ENCODE data around the gene ANKS3. TPM values are rescaled to one million over a fixed set of nuclear protein-coding genes. Genes with fewer than 3 reads are reported as not detected.

ANKS3 gene
- total RNA-seq, 1 donor, result 22.0 TPM

DNA sequence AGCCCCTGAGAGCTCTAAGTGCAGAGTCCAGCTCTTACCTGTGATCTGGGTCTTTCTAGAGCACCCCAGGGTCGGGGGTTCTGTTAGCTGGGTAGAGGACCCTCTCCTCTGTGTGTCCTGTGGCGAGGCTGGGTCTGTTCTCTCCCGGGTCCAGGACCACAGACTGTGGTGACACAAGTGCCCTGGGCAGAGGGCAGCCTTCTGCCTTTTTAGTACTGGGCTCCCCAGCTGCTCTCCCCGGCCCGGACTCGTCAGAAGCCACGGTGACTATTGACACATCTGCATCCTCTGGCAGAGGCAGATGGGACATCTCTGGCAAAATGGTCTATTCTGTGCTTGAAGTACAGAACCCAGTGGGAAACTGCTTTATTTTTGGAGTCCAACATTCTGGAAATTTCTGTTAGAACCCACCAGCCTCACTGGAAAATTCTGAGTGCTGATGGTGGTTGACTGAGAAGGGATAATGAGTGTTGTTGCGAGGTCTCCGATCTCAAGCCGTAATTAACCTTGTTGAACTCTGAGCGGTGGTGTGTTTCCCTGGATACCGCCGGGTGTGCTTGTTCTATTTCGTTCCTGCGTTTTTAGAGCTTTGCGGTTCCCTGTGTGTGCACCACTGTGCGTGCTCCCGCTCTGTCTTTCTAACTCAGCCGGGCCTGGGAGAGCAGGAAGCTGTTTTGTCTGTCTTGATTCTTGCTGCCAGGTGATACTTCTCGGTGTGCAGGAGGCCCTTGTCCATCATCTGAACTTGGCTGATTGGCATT is 66.7 kb downstream of the ANKS3 start:
- TF ChIP-seq, protein P1, sequence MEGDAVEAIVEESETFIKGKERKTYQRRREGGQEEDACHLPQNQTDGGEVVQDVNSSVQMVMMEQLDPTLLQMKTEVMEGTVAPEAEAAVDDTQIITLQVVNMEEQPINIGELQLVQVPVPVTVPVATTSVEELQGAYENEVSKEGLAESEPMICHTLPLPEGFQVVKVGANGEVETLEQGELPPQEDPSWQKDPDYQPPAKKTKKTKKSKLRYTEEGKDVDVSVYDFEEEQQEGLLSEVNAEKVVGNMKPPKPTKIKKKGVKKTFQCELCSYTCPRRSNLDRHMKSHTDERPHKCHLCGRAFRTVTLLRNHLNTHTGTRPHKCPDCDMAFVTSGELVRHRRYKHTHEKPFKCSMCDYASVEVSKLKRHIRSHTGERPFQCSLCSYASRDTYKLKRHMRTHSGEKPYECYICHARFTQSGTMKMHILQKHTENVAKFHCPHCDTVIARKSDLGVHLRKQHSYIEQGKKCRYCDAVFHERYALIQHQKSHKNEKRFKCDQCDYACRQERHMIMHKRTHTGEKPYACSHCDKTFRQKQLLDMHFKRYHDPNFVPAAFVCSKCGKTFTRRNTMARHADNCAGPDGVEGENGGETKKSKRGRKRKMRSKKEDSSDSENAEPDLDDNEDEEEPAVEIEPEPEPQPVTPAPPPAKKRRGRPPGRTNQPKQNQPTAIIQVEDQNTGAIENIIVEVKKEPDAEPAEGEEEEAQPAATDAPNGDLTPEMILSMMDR (IDR thresholded peaks at IDR 0.05; ENCODE audit: insufficient read depth, low read length), result no peak
- H3K4me3 ChIP-seq (ENCODE audit: low read depth, low read length), result no peak overlapping the region
- no peak for DNase-seq (ENCODE audit: low read depth)

- H3K4me3 ChIP-seq (ENCODE audit: low read depth, low read length), result no peak overlapping the region
- DNase-seq (ENCODE audit: low read depth), result no peak
- TF ChIP-seq, protein P1 (IDR thresholded peaks at IDR 0.05; ENCODE audit: insufficient read depth, low read length), result no peak
Observed at GRCh38 chr16:4666537-4667202, 67.4 kb downstream of the ANKS3 start.

DNA sequence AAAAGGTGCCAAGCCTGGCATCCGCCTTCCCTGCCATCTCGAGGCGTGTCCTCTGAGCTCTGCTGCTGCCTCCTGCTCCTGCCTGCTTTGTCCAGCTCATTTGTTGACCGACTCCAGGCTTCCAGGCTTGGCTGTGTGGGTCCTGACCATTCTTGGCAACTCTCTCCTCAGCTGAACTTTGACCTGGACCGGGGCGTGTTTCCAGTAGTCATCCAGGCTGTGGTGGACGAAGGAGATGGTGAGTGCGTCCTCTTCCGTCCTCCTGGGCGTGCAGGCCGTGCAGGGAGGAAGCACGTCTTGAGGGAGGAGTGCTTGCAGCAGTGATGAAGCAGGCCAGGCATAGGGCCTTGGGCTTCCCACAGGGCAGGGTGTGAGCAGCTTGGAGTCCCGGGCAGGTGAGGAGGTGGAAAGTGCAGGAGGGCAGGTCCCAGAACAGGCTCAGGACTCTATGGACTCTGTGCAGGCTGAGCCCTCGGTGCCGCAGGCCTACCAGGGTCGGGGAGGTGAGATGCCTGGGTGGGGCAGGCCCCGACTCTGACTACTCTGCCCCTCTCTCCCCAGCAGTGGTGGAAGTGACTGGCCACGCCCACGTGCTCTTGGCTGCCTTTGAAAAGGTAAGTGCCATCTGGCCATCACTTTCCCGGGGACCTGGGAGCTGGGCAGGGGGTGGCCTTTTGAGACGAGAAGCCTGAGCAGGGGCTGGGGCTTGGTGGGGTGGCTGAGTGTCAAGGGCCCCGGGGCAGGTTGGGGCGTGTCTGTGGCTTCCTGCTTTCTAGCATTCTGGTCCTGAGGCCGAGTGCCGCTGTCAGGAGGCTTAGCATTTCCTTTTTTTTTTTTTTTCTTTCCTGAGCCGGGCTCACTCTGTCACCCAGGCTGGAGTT is 69.3 kb downstream of the ANKS3 start:
- DNase-seq (ENCODE audit: low read depth), result no peak

DNA sequence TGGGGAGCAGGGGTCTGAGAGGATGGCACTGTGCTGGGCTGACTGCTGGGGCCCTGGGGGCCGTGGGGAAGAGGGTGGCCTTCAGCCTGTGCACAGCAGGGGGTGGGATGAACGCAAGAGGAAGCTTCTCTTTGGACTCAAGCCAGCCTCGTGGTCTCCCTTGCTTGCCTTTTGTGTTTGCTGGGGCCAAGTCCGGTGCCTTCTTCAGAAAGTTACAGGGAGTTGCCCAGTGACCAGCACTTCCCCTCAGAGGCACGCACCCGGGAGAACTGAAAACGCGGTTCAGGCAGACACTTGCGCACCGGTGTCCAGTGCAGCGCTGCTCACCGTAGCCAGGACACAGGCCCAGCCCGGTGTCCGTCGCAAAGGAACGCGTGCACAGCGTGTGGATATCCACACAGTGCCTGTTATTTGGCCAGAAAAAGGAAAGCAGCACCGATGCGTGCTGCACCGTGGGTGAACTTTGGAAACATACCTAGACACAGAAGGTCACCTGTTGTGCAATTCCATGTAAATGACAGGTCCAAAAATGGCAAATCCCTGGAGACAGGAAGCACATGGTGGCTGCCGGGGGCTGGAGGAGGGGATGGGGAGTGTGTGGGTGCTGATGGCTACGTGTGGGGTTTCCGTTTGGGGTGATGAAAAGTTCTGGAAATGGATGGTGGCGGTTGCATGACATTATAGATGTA is 70.2 kb downstream of the ANKS3 start:
- TF ChIP-seq, protein P1 (IDR thresholded peaks at IDR 0.05; ENCODE audit: insufficient read depth, low read length), result no peak
- no peak overlapping the region for H3K4me3 ChIP-seq (ENCODE audit: low read depth, low read length)
- DNase-seq (ENCODE audit: low read depth), result no peak

More for the DNA sequence above, 69.3 kb downstream of the ANKS3 start:
- TF ChIP-seq, protein P1 (IDR thresholded peaks at IDR 0.05; ENCODE audit: insufficient read depth, low read length), result no peak
- no peak overlapping the region for H3K4me3 ChIP-seq (ENCODE audit: low read depth, low read length)

DNA sequence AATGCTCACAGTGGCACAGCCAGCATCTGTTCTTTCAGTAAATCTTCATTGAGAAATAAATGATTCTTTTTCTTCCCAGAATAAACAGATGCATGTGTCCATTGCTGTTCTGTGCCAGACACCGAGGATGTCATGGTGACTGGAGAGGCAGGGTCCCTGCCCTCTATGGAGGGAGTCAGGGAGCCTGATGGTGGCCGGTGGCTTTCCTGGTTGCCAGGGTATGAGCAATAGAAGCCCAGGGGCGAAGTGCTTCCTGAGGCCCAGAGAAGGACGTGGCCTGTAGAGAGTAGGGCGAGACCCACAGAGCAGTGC is 70.7 kb downstream of the ANKS3 start:
- no peak overlapping the region for H3K4me3 ChIP-seq (ENCODE audit: low read depth, low read length)
- DNase-seq (ENCODE audit: low read depth), result no peak
- TF ChIP-seq, protein P1 (IDR thresholded peaks at IDR 0.05; ENCODE audit: insufficient read depth, low read length), result no peak

DNA sequence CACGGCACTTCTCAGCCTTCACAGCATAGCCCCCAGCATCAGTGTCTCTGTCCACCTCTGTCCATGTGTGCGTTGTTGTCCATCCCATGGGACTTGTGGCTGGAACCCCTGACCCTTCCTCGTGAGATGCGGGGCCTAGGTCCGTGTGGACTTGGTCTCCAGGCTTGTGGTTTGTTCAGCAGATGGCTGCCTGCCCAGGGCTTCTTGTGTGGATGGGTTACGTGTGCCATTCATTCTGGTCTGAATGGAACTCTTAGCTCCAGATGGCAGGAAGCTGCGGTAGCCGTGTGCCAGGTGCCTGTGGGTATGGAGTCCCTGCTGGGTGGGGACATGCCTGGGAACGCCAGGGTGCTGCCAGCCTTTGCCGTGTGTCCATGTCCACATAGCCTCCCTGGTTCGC is 72.4 kb downstream of the ANKS3 start:
- no peak overlapping the region for H3K4me3 ChIP-seq (ENCODE audit: low read depth, low read length)
- TF ChIP-seq, protein P1 (IDR thresholded peaks at IDR 0.05; ENCODE audit: insufficient read depth, low read length), result no peak
- no peak for DNase-seq (ENCODE audit: low read depth)
